Transverse colon (tissue), 4 donors: ENCODE results near the gene SLC2A9.

Source experiments
- CTCF ChIP-seq, 5 experiments: fragments of 200-600 bp in 3 of 5; fragments of 450-650 bp in 2 of 5; sonication (generic) in 3 of 5; IDR thresholded peaks; 1 replicate in 2 of 5; 2 replicates in 3 of 5; pipeline ENCODE4 v1.5.1; 2016 to 2017; ENCODE audit warnings: antibody characterized with exemption in 5 of 5, inconsistent platforms in 3 of 5, mild to moderate bottlenecking in 2 of 5, moderate library complexity in 1 of 5
- EP300 ChIP-seq: sonication (generic); formaldehyde crosslinking; IDR thresholded peaks from one replicate; pipeline ENCODE4 v1.6.1; 2017; ENCODE audit warnings: antibody characterized with exemption, low read depth
- POLR2A ChIP-seq: fragments of 450-650 bp; IDR thresholded peaks from one replicate; pipeline ENCODE4 v1.6.1; 2016; ENCODE audit warnings: antibody characterized with exemption, mild to moderate bottlenecking, moderate library complexity
- POLR2AphosphoS5 ChIP-seq, 3 donors: sonication (generic); formaldehyde crosslinking; IDR thresholded peaks; one replicate each; pipeline ENCODE4 v1.6.1; 2016; ENCODE audit warnings: antibody characterized with exemption in 3 of 3

- TF ChIP-seq CTCF (IDR thresholded peaks at IDR 0.05) = no peak
- TF ChIP-seq POLR2AphosphoS5 (IDR thresholded peaks at IDR 0.05) = no peak
- no peak for TF ChIP-seq POLR2A
- TF ChIP-seq EP300 = no peak
These were observed 32.4 kb downstream of the SLC2A9 start for GRCh38 chr4:9988933-9989332.
